ENCODE results near the gene GBP5. TPM values are rescaled to one million over a fixed set of nuclear protein-coding genes. Genes with fewer than 3 reads are reported as not detected.

Gene GBP5
- total RNA-seq, 1 donor from 2014 or later, result not detected

Other genes with a start within 250 kb of the GBP5 start
- not detected in 2 replicates for gene GBP3, start 250.0 kb downstream of the GBP5 start, total RNA-seq
- gene GBP1, start 207.7 kb downstream of the GBP5 start, total RNA-seq, result not detected in 2 replicates
- gene GBP2, start 146.7 kb downstream of the GBP5 start, total RNA-seq, result 0.10 TPM in 1 of 2 replicates, not detected in the other
- gene GBP7, start 96.9 kb downstream of the GBP5 start, total RNA-seq, result not detected in 2 replicates
- 0.14 TPM in 1 of 2 replicates, not detected in the other for gene GBP4, start 73.9 kb downstream of the GBP5 start, total RNA-seq
- not detected in 2 replicates for gene GBP6, start 91.2 kb upstream of the GBP5 start, total RNA-seq